Measurements from ENCODE around the gene UBE2J2.
"Not testable (repeated sequence)": the region's sequence is repeated elsewhere in the genome, so short reads cannot be mapped to it uniquely, and the experiment has no call there.

The UBE2J2 gene

DNA sequence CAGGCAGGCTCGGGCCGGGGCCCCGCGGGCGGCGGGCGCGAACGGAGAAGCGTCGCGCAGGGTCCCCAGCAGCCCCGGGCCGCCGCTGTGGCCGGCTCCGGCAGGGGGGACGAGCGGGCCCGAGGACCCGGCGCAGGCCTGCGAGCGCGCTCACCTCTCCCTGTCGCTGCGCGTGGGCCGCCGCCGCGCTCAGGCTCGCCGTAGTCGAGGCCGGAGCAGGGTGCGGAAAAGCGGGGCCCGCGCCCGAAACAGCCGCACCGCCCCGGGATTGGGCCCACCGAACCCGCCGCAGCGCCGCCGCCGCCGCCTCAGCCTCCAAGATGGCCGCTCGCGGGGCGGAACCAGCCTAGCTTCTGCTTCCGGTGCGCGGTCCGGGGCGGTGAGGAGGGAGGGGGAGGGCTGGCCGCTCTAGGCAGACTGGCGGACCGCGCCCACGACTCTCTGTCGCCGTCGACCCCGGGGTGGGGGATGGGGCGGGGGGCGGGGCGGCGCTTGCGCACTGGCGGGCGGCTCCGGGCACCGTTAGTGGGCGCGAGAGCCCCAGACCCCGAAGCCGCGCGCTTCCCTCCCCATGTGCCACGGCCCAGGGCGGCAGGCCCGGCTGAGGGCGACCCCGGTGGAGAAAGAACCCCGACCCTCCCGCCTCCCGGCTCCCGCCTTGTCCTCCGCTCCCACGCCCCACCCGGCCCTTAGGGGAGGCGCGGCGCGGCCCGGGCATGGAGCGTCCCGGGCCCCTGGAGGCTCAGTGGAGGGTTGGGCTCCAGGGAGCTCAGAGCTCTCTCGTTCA is at the start of gene UBE2J2:
TSS of gene UBE2J2 (minus strand) at position 343 of the 787 bp plus-strand sequence. CDS start 5,862 bp downstream, outside the sequence.
- DNase-seq: no peak

DNA sequence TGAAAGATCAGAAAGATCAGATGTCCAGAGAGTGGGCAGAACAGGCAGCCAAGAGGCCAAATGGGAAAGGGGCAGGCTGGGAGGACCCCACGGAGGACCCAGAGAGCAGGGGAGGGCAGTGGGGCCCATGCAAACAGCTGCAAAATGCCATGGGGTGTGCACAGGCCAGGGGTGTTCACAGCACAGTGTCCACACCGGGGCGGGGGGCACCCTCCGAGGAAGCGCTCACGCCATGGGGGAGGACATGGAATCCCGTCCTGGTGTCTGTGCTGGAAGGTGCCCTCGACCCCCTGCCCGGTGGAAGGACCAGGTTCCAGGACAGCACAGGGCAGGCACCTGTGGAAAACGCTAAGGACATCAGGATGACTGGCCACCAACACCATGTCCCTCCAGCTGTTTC is 49.3 kb upstream of the UBE2J2 start:
- DNase-seq: no peak

DNA sequence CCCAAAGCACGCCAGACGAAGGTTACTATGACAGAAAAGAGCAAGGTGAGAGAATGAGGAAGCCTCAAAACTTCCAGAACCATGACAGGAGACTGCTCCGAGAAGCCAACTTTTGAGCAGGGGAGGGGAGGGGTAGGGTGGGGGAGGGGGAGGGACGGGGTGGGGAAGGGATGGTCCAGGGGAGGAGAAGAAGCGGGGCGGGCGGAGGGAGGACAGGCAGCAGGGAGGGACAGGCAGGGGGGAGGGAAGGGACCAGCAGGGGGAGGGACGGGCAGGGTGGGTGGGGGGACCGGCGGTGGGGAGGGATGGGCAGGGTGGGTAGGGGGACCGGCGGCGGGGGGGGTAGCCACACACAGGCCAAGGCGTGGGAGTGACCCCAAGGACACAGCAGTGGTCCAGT is 48.8 kb upstream of the UBE2J2 start:
- DNase-seq: no peak

DNA sequence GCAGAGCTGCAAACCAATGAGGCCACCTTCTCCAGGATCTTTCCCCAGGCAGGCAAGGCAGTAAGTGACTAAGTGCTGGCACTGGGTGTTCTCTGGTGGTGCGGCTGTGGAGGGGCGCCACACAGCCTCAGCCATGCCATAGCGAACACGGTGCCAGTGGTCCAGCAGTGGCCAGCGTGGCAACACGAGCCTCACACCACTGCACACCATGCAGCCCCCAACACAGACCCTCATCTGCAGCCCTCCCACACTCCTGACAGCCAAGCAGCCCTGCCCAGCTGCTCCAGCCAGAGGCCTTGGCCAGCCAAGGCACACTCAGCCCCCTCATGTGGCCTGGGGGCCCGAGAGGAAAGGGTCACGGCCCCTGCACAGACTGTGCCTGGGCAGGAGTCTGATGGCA is 47.8 kb upstream of the UBE2J2 start:
- no peak for DNase-seq

DNA sequence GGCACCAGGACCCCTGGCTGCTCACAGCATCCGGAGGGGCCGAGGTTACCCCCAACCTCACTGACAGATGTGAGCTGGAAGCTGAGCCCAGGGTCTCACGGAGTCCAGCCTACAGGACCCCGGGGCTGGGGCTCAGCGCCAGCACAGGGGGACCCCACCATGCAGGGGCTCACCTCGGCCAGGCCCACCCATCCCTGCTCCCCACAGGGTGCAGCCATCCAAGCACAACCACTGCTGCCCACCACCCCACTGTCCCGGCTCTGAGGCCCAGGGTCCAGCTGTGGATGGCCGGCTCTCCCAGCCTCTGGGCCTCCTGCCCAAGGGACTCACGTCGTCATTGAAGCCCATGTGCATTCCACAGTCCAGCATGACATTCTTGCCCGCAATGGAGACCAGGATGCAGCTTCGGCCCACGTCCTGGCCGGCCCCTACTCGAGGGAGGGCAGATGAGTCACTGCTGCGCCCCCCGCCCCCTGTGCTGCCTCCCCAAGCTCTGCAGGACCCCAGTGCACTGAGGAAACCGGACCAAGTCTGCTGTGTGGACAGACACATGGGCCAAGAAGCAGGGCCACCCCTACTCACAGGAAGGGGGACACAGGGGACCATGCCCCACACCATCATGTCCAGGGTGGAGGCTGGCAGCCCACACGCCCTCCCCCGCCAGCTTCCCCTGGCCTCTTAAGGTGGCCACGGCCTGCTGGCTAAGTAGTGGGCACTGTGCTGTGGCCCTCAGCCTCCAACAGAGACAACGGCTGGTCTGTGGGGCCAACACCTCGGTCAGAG is 47.2 kb upstream of the UBE2J2 start:
- DNase-seq: no peak

DNA sequence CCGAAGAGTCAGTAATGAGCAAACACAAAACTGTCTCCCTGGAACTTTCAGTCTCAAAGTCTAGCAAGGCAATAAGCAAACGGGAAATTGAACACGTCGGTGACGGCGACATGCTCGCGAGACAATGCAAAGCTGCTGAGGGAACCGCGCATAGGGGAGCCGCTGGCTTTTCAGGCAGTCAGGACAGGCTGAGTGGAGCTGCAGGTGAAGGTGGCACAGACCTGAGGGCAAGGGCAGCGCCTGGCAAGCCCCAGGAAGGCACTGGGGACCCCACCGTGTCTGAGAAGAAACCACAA is 45.9 kb upstream of the UBE2J2 start:
- DNase-seq: no peak

DNA sequence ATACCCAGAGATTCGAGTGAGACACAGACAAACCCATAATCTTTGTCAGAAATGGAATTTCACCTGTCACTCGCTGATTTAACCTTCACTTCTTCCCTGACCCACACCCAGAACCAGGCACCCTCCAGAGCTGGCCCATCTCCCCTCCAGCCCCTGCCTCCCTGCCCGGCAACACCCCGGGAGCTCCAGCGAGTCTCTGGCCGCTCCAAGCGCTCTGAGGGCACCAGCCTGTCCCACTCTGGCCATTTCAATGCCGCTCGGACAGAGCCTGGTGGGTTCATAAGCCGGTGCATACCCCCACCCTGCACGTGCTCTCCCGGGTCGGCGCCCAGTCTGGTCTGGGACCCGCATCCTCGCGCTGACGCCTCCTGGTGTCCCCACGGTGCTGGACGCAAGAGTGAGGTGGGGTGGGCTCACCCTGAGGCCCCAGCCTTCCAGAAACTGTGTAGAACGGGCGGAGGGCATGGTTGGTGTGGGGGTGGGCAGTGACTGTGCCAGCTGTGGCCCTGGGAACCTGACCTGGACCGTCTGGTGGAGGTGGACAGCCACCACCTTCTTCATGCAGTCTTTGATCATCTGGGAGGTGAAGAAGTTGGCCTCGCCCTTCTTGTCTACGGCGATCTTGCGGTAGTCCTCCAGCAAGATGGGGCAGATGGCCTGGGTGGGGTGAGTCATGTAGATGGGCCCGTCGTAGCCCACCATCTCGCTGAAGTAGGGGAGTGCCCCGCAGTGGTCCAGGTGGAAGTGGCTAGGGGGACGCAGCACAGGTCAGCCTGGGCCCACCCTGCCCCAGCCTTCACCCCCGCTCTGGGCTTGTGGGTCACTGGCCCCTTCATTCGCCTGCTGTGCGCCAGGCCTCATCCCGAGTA is 45.4 kb upstream of the UBE2J2 start:
- DNase-seq: no peak

DNA sequence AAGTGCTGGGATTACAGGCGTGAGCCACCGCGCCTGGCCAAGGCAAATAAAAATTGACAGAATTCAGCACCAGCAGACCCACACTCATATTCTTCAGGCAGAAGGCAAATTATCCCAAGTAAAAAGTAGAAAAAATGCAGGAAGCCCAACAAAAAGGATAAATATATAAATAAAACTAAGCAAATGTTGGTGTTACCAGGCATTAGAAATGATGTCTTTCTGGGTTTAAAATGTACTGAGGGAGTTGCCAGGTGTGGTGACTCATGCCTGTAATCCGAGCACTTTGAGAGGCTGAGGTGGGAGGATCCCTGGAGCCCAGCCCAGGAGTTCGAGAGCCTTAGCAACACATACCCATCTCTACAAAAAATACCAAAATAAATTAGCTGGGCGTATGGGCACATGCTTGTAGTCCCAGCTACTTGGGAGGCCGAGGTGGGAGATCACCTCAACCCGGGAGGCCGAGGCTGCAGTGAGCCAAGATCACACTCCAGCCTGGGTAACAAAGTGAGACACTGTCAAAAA is 44.5 kb upstream of the UBE2J2 start:
- no peak for DNase-seq

DNA sequence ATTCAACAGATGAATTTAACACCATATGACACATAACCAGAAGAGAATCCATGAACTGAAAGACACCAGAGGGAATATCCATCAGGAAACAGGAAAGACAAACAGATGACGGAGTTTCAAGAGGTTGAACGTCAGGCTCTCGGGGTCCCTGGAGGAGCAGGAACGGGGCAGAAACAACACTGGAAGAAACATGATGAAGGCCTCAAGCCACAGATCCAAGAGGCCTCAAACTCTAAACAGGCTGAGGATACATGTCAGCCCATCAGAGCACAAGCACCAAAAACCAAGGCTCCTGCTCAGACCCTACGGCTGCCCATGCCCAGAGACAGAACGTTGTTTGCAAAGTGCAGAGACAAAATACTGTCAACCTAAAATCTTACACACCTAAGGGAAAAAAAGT is 43.8 kb upstream of the UBE2J2 start:
- DNase-seq: no peak

DNA sequence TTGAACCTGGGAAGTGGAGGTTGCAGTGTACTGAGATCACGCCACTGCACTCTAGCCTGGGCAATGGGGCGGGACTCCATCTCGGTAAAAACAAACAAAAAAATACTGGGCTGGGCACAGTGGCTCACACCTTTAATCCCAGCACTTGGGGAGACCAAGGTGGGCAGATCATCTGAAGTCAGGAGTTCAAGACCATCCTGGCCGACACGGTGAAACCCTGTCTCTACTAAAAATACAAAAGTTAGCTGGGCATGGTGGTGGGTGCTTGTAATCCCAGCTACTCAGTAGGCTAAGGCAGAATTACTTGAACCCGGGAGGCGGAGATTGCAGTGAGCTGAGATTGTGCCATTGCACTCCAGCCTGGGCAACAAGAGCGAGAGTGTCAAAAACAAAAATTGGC is 42.5 kb upstream of the UBE2J2 start:
- not testable (repeated sequence) for DNase-seq

DNA sequence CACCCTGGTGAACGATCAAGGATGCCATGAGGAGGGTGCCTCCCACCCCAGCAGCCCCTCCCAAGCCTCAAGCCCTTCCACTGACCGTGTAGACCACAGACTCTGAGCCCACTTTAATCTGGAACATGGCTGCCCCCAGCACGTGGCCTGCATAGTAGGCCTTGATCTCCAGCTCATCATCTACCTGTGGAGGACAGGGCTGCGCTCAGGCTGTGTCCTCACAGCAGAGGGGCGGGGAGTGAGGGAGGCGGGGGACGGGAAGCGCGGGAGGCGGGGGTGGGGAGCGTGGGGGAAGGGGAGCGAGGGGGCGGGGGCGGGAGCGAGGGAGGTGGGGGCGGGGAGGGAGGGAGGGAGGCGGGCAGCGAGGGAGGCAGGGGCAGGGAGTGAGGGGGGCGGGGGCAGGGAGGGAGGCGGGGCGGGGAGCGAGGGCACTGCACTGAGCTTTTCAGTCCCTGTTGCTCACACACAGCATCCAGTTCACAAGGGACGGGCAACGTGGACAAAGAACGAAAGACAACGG is 41.8 kb upstream of the UBE2J2 start:
- DNase-seq: no peak

DNA sequence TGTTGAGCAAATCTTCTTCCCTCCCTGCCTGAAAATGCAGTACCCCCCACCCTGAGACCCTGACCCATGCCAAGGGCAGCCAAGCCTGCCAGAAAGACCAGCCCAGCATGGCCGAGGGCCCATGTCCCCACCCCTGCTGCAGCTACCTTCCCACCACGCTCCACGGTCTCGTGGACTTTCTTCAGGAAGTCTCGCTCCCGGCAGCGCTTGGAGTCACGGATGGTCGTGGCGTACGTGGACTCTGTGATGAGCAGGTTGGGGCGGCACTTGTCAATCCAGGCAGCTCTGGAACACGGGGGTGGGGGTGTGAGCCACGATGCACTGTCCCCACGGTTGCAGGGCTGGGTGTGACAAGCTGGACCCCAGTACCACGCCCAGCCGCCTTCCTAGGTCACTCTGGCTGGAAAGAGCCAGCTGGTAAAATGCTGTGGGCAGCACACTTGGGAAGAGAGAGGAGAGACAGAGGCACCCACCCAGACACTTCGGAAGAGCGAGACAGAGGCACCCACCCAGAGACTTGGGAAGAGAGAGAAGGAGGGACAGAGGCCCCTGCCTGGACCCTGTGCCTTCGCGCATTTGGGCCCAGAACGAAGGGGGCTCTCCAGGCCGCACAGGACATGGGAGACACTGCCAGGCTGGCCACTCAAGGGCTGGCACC is 41.2 kb upstream of the UBE2J2 start:
- DNase-seq: no peak

DNA sequence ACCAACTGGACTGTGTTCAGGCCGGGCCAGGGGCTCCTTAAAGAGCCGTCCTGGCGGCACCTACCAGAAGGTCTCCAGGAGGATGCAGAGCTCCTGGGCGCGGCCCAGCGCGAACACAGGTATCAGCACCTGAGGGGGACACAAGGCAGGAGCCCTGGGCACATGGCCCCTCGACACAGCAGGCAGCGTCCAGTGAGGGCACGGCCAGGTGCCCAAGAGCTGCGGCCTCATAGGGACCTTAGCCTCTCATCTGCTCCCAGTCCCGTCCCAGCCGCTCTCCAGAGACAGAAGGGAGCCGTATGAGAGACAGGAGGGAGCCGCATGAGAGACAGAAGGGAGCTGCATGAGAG is 40.6 kb upstream of the UBE2J2 start:
- no peak for DNase-seq

DNA sequence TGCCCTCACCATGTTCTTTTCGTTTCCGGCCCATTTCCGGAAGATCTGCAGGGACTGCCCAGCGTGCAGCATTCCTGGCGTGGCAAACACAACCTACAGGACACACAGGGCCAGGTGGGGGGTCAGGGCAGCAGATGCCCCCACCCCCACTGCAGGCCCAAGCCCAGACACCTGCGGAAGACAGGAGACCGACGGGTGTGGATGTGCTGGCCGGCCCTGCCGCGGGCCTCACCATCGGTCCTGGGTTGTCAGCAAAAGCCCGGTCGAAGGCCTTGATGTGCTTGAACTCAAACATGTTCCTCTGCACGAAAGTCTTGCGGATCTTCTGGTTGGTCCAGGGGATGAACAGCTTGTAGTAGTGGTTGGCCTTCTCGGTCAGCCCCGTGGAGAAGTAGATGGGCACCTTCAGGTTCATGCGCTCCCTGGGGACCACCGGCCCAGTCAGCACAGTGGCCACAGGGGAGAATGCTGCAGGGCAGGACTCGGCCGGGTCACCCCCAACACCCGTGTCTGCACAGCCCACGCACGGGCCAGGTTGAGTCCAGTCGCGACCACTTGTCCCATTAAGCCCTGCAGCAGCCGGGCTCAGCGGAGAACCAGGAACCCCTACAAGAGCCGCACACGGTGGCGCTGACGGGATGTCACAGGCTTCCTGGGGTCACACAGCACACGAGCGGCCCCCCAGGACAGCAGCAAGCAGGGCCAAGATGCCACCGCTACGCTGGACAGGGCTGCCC is 40.0 kb upstream of the UBE2J2 start:
- DNase-seq: no peak

DNA sequence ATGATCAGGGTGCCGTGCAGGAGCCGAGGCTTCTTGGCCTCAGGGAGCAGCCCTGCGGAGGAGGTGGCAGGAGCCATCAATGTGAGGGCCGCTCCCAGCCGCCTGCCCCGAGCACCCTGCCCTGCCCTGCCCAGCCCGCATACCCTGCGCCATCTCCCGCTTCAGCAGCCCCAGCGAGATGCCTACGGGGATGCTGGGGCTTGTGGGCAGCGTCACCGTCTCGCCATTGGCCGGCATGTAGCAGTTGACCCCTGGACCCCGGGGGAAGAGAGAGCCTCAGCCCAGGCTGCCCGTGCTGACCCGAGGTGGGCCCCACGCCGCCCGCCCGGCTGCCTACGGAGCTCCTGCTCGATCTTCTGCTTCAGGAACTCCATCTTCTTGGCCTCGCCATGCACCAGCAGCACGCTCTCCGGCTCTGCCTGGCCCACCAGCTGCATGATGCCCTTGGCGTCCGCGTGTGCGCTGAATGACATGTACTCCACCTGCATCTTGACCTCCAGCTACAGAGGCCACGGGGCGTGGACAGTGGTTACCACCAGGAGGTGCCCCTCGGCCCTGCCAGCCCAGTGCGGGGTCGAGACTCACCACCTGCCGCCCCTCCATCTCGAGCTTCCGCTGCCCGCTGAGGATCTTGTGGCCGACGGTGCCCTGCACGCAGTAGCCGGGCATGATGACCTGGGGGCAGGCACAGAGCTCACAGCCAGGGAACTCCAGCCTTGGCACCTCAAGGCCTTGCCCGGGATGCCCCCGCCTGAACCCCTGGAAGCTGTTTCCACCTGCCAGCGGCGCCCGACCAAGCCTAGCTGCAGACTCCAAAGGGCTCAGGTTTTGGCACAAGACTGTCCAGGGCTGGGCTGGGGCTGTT is 39.0 kb upstream of the UBE2J2 start:
- no peak for DNase-seq

DNA sequence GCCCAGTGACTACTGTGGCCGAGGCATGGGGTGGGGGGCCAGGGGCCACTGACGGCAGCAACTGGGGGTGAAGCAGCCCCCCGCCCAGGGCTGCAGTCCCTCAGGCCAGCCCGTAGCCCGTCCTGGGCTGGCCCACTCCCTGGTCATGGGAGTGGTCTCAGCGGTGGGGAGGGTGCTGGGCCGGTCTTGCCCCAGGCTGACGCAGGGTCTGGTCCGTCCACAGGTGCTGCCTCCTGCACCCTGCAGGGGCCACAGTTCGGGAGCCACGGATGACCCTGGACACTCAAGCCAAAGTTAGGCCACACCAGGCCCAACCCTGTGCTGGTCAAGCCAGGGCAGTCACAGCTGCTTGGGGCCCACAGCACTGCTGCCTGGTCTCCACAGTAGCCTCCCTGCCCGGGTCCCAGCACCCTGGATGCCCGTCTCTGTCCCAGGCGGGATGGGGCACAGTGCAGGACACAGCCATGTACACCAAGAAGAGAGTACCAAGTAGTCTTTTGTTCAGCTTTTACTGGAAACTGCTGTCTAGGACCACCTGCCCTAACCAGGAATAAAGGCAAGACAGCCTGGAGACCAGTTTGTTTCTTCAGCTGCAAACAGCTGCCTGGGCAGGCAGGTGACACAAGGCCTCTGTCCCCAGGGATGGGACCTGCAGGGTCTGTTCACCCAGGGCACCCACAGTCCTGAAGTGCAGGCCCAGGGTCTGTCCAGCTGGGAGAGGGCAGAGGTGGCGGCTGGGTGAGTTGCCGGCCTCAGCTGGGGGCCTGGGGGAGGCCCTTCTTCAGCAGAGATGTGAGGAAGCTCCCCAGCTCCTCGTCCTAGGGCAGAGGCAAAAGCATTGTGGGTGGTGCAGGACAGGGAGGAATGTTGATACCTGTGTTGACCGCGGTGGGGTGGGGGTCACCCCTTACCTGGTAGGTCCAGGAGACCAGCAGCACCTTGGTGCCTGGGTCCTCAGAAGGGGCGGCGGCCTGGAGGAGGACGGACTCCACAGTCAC is 37.8 kb upstream of the UBE2J2 start:
- no peak for DNase-seq

DNA sequence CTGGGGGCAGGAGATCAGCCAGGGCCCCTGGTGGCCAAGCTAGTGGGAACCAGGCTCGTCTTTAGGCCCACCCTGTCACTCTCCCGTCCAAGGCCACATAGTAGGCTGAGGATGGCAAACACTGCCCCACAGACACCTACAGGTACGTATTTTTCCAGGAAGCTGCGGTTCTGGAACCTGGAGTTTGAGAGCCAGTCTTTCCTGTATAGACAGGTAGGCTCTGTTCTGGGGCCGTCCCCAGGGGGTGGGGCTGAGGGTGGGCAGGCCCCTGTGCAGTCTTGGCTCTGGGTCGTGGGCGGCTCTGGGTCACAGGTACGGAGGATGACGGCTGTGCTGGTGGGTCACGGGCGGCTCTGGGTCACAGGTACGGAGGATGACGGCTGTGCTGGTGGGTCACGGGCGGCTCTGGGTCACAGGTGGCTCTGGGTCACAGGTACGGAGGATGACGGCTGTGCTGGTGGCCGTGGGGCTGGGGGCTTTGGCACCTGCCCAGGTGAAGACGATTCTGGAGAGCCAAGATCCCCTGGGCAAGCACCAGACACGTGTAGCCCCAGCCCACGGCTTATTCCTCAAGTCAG is 36.9 kb upstream of the UBE2J2 start:
- no peak for DNase-seq

DNA sequence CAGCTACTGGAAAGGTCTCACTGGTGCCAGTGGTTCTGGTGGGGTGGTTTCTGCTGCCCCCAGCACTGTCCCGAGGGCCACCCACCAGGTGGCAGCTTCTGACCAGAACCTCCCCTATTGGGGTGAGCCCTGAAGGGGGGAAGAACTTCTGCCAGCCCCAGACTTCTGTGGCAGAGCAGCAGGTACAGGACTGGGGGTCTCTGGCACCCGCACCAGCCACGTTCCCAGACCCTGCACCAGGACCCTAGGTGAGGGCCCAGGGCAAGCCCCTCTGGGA is 36.4 kb upstream of the UBE2J2 start:
- no peak for DNase-seq

Measured in cortex of kidney (tissue), 1 donor.